Breast epithelium (tissue), 3 donors: ENCODE results near the gene HOXB5.

Experiments
- POLR2A ChIP-seq: fragments of 450-650 bp; IDR thresholded peaks from one replicate; pipeline ENCODE4 v1.6.1; 2016; ENCODE audit warnings: antibody characterized with exemption, mild to moderate bottlenecking, moderate library complexity
- POLR2AphosphoS5 ChIP-seq, 3 donors: sonication (generic); formaldehyde crosslinking; IDR thresholded peaks; one replicate each; pipeline ENCODE4 v1.6.1; 2017; ENCODE audit warnings: antibody characterized with exemption in 3 of 3

GRCh38 chr17:48625495-48626244, 32.1 kb upstream of the HOXB5 start:
- TF ChIP-seq POLR2A (no peak), POLR2AphosphoS5 (IDR thresholded peaks at IDR 0.05) (no peak)
